GM18909 (cell line): ENCODE results near the gene PLA1A.
"Not testable (repeated sequence)": the region's sequence is repeated elsewhere in the genome, so short reads cannot be mapped to it uniquely, and the experiment has no call there.

ENCODE experiments used
- ATAC-seq: cut with Tn5 transposase; IDR thresholded peaks from one replicate; pipeline ENCODE4 v1.9.1; 2021; ENCODE audit warnings: mild to moderate bottlenecking; ENCODE audit not compliant: unreplicated experiment, poor library complexity

PLA1A gene

DNA sequence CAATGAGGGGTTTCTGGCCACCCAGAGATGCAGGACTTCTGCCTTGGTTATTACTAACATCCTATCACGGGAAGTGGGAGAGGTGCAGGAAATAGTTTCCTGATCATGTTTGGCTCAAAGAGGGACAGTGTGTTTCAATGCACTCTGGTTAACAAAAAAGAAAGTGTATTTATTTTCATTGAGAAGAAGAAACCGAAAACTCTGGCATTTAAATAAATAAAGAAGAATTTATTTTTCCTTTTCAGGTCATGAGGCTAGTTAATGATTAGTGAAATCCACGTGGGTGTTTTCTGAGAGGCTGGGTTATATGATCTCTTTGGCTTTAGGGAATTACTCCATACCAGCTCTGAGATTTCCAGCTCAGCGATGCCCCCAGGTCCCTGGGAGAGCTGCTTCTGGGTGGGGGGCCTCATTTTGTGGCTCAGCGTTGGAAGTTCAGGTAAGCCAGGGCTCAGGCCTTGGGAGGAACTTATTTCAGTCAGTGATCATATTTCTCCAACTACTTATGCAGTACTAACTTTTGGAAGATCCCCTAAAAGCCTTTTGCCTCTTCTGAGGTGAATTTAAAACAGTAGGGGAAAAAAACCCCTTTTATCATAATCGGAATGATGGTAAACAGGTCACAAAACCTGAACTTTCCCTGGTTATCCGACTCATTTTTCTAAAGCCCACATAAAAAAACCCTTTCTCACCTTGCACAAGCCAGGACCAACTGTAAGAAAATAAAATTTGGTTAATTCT, at the start of gene PLA1A:
Gene PLA1A, plus strand, starts transcription at position 338 of the 741 bp plus-strand sequence. Its CDS starts 29 bp downstream, at position 367.
- no peak for ATAC-seq

- no peak for ATAC-seq
These were observed 49.3 kb upstream of the PLA1A start for GRCh38 chr3:119548341-119548740.

GRCh38 chr3:119550192-119550910, 47.3 kb upstream of the PLA1A start:
- peak; percentile 38 for ATAC-seq

GRCh38 chr3:119551598-119551997, 46.1 kb upstream of the PLA1A start:
- no peak for ATAC-seq

DNA sequence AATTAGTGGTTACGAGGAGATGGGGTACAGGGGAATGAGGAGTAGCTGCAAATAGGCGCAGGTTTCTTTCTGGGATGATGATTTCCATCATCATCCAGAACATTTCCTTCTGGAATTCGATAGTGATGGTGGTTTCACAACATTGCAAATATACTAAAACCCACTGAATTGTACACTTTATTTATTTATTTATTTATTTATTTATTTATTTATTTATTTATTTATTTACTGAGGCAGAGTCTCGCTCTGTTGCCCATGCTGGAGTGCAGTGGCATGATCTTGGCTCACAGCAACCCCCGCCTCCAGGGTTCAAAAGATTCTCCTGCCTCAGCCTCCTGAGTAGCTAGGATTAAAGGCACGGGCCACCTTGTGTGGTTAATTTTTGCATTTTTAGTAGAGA, 44.8 kb upstream of the PLA1A start:
- ATAC-seq: not testable (repeated sequence)

DNA sequence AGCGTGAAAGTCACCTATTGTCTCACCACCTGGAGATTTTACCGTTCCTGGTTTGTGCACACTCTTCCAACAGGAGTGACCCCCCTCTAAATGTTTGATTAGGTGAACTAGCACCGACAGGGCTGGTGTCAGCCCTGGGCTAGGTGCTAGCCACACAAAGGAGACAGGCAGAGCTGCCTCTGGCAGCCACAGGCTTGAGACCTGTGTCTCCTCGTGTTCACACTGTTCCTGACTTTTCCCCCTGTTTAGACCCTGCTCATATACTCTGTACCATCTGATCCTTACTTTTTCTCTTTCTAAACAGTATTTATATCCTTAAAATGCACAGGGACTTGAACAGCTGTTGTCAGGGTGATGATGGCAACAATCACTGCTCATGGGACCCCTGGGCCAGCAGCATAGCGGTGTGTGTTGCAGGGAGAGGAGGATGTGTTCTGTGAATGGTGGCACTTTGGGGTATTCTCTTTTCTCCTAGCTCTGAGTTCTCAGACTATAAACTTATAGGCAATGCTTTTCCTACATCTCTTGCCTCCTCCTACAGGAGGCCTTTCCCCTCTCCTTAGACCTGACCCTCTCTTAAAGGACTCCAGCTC, 43.8 kb upstream of the PLA1A start:
- no peak for ATAC-seq

DNA sequence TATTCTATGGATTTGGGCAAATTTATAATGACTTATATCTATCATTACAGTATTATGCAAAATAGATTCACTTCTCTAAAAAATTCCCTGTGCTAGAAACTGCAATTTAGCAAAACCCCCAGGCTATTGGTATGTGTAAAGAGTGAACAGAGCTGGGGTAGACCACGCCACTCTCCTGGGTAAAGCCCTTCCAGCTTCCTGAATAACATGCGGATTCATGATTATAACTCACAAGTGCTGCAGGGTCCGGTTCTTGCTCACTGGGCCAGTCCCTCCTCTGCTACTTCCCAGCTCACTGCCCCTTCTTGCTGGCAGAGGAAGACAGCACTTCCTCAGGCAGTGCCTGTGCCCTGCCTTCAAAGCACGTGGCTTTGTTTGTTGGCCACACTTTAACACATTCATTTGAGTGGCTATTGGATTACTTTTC, 42.4 kb upstream of the PLA1A start:
- ATAC-seq: no peak

- ATAC-seq: no peak
These were observed 41.8 kb upstream of the PLA1A start for GRCh38 chr3:119555929-119556328.

DNA sequence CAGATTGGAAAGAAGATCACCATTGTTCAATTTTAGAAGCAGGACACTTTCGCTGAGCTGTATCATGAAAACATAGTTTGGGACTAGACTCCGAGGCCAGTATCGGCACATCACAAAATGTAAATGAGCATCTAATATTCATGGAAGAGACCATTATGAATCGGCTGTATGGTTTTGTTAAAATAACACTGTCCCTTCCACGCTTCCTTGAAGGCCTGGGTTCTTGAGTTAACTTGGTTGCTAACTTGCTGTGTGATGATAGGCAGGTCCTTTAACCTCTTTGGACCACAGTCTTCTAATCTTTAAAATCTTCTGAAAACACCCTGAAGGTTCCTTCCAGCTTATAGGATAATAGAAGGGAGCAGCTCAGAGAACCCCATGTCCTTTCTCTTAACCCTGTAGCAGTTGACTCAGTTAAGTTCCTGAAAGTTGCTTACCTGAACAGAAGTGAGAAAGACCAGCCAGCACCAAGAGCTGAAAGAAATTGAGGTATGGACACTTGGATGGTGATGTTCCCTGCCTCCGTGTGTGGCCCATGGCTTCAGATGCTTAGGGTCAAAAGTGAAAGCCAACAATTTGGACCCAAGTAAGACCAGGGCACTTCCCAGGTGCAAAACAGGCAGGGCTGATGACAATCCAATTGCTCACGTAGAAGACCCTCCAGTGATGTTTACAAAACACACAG, 40.4 kb upstream of the PLA1A start:
- no peak for ATAC-seq

GRCh38 chr3:119557877-119558269, 39.8 kb upstream of the PLA1A start:
- ATAC-seq: no peak

DNA sequence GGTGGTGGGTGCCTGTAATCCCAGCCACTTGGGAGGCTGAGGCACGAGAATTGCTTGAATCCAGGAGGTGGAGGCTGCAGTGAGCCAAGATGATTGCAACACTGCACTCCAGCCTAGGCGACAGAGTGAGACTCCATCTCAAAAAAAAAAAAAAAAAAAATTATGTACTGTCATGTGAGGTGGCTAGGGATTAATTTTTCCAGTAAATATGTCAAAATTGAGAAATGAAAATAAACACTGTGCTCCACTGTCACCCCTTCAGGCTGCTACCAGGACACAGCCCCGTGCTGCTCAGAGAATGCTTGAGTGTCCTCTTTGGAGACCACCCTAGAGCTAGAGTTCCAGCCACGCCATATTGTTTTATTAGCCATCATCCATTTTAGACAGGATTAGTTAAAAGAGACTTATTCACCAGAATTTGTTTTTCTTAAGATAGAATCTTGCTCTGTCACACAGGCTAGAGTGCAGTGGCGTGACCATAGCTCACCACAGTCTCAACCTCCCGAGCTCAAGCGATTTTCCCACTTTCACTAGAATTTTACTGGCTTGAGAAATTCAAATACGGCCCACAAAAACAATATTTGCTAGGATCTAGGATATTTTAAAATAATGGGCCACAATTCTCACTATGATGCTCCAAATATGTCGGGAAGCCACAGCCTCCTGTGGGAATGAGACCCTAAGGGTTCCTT, 38.9 kb upstream of the PLA1A start:
- ATAC-seq: no peak

DNA sequence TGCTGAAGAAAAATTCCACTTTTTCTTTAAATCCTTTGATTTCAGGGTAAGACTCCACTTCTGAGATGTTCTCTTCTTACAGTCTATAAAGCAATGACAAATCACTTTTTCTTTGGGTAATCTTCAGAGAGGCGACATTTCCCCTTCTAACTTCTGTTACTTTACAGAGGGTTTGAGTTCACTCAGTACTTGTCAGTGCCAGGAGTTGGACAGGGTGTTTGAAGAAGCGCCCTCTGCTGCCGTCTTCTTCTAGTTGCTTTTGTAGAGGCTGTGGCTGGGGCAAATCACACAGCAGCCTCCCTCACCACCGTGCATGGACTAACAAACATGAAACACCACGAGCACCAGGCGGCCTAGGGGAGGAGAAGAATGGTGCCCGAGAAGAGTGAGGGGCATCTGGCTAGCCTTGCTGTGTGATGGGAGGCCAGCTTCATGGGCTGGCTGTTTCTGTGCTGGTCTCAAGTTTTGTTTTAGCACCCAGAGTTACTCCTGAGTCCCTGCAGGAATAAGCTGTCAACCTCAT, 38.2 kb upstream of the PLA1A start, which contains the start of gene CD80:
Gene CD80, minus strand, starts transcription at position 174 of the 523 bp plus-strand sequence. CDS start 1,886 bp downstream, outside the sequence.
- ATAC-seq: peak; percentile 65

GRCh38 chr3:119560160-119560559, 37.5 kb upstream of the PLA1A start:
- no peak for ATAC-seq

DNA sequence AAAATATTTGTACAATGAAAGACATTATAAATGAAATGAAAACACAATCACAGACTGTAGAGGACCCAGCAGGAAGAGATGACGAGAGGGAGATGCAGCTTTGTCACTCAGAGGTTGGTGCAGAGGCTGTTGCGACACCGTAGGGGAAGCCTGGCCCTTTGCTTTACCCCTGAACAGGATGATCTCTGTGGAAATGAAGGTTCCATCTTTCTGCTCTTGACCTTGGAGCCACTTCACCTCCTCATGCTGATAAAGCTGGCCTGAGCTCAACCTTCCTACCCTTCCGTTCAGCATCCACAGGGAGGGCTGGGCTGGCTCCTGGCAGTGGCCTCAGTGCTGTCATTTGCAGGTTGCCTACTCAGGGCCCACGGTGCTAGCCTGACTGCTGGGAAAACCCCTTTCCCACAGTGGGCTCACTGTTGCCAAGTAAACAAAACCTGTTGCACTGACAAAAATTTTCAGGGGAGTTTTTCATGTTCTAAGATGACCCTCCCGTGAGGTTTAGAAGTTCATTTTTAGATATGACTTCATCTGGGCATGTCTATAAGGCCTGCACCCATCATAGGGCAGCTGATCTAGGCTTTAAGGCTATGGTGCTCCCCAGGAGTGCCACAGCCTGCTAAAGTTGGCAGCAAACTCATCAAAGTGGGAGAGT, 35.3 kb upstream of the PLA1A start:
- ATAC-seq: peak; percentile 71

DNA sequence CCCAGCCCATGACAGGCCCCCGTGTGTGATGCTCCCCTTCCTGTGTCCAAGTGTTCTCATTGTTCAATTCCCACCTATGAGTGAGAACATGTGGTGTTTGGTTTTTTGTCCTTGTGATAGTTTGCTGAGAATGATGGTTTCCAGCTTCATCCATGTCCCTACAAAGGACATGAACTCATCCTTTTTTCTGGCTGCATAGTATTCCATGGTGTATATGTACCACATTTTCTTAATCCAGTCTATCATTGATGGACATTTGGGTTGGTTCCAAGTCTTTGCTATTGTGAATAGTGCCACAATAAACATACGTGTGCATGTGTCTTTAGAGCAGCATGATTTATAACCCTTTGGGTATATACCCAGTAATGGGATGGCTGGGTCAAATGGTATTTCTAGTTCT, 34.4 kb upstream of the PLA1A start:
- not testable (repeated sequence) for ATAC-seq

GRCh38 chr3:119569156-119569555, 28.5 kb upstream of the PLA1A start:
- ATAC-seq: no peak

GRCh38 chr3:119570229-119570628, 27.5 kb upstream of the PLA1A start:
- ATAC-seq: no peak

DNA sequence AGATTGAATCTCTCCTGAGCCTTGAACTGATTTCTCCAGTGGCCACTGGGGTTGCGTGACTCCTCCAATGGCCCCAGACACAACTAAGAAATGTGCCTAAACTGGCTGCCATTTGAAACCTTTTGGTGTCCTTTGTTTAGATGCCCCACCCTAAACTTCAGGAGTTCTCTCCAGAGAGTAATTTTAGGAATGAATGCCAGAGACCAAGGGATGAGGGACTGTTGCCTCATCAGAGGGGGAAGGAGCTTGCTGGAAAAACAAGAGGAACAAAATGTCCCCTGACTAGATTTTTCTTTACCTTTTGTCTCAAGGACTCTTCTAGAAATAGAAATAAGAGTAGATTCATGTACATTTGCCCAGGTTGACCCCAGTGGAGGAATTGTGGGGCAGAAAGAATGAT, 26.5 kb upstream of the PLA1A start:
- no peak for ATAC-seq

- ATAC-seq: no peak
These were observed 26.0 kb upstream of the PLA1A start for GRCh38 chr3:119571688-119572087.
